ENCODE results near the gene METTL4.

Gene METTL4

DNA sequence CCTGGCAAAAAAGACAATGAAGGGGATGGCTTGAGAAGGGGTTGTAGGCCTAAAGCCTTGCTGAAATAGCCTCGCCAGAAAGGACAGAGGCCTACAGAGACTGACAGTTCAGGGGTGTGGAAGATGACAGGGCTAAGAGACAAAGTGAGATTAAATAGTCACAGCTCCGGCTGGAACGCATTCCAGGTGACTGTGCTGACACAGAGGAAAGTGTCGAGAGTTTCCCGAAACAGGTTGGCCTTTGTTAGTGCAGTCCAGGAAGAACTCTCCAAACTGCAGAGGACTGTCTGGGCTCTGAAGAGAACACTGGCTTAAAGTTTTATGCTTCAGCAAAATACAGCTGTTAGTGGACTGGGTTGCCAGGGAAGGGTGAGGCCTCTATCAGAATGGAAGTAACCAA lies 52.8 kb downstream of the METTL4 start:
- Mint-ChIP-seq H3K4me3 (no peak overlapping the region), H3K27ac (no peak overlapping the region), H3K36me3 (ENCODE audit: low read depth) (no peaks in the 10 kb centered on the region), H3K4me1 (ENCODE audit: low read depth) (peaks cover 12% of the 10 kb centered on the region), H3K9me3 (no peaks in the 10 kb centered on the region), H3K27me3 (ENCODE audit: low read depth) (no peaks in the 10 kb centered on the region)

DNA sequence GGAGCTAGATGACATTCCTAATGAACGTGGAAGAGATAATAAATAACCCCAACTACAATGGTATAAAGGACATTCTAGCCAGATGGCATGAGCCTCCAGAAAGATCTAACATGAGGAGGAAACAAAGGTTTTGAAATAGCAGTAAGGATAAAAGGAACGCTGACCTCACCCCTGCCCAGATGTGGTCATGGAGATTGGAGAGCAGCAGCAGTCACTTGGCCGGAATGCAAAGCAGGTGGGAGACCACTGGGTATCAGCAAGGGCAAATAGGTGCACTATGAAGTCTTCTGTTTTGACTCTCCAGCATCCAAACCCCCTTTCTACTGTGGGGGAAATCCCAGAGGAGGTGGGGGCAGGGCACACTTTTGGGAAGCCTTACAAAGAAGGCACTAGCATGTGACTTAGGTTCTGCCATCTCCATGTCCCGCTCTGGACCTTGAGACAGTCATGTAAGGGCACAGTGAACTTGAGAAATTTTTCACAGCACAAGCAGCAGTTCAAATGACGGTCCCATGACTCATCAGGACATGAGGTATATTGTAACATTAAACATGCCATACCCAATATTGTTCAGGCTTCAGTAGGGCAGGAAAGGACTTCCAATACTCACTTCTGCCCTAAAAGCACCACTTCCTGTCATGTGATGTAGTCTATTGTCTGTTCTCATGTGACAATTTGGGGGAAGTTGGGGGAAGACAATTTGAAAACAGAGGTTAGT lies 55.2 kb downstream of the METTL4 start:
- no peak overlapping the region for H3K27ac Mint-ChIP-seq
- no peaks in the 10 kb centered on the region for H3K36me3 Mint-ChIP-seq (ENCODE audit: low read depth)
- peaks cover 4% of the 10 kb centered on the region for H3K27me3 Mint-ChIP-seq (ENCODE audit: low read depth)
- H3K4me1 Mint-ChIP-seq (ENCODE audit: low read depth): peaks cover 12% of the 10 kb centered on the region
- H3K9me3 Mint-ChIP-seq: no peaks in the 10 kb centered on the region
- no peak overlapping the region for H3K4me3 Mint-ChIP-seq

DNA sequence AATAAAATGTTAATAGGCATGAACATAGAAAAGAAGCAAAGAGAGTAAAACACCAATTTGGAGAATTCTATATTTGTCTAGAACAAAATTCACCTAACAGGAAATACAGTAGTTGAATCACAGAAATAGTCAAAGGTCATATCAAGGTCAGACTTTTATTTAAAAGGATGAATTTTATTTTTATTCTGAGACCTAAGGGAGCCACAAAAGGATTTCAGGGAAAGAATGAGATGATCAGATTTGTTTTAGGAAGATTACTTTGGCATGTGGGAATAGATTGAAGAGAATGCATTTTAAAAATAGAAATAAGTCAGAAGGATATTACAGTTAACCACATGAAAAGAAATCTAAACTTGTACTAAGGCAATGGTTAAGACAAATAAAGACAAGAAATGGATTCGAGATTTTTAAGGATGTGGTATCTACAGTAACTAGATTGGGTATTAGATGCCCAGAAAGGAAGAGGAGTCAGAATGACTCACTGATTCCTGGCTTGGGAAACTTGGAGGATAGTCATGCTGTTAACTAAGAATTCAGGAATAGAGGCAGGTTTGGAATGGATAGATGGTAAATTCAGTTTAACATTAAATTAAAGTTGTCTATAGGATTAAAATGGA lies 56.0 kb downstream of the METTL4 start:
- Mint-ChIP-seq H3K4me1 (ENCODE audit: low read depth) (peaks cover 12% of the 10 kb centered on the region), H3K27ac (no peak overlapping the region), H3K4me3 (no peak overlapping the region), H3K27me3 (ENCODE audit: low read depth) (peaks cover 4% of the 10 kb centered on the region), H3K36me3 (ENCODE audit: low read depth) (no peaks in the 10 kb centered on the region), H3K9me3 (no peaks in the 10 kb centered on the region)

DNA sequence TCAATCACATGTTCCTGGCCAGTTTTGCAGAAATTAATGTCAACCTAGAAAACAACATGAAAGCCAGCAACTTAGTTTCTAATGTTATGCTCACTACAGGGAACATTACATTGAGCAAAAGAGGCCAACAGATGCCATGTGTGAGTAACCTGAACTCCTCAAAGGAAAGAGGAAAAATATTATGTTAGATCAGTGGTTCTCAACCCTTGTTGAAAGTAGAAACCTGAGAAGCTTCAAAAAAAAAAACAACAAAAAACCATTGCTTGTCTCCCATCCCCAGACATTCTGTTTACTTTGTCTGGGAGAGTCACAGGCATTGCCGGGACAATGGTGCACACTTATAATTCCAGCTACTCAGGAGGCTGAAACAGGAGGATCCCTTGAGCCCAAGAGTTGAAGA lies 57.7 kb downstream of the METTL4 start:
- H3K27ac Mint-ChIP-seq: no peak overlapping the region
- H3K4me3 Mint-ChIP-seq: no peak overlapping the region
- H3K9me3 Mint-ChIP-seq: no peaks in the 10 kb centered on the region
- peaks cover 4% of the 10 kb centered on the region for H3K27me3 Mint-ChIP-seq (ENCODE audit: low read depth)
- H3K36me3 Mint-ChIP-seq (ENCODE audit: low read depth): no peaks in the 10 kb centered on the region
- H3K4me1 Mint-ChIP-seq (ENCODE audit: low read depth): peaks cover 15% of the 10 kb centered on the region

DNA sequence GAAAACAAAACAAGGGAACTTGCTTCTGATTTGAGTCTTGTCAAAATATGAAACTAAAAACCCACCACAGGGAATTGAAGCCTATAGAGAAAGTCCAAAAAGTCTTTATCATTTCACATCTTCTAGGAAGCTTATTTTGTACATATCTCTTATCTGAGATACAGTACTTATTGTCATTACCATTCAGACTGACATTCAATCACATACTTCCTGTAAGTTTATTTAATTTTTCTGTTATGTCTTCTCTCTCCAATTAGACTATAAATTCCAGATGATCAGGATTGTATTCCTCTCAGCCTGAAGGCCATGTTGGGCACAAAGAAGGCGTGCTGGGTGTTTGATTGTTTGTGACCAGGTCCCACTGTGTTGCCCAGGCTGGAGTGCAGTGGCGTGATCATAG lies 59.2 kb downstream of the METTL4 start:
- H3K36me3 Mint-ChIP-seq (ENCODE audit: low read depth): no peaks in the 10 kb centered on the region
- no peak overlapping the region for H3K4me3 Mint-ChIP-seq
- peaks cover 4% of the 10 kb centered on the region for H3K27me3 Mint-ChIP-seq (ENCODE audit: low read depth)
- no peaks in the 10 kb centered on the region for H3K9me3 Mint-ChIP-seq
- no peak overlapping the region for H3K27ac Mint-ChIP-seq
- H3K4me1 Mint-ChIP-seq (ENCODE audit: low read depth): peaks cover 15% of the 10 kb centered on the region

DNA sequence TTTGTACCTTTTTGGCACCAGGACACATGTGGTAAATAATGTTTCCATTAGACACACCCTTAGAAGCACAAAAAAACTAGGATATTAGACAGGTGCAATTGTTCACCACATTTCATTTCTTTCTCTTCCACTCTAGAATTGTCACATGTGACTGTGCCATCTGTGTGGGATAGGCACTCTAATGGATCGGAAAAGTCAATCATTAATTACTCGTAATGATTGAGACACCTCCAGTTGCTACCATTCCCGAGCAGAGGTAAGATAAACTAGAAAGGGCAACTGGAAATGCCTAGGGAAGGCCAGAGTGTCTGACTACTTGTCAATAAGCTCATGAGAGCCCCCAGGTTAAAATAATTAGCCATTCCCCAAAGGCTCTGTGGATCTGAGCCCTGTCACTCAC lies 59.9 kb downstream of the METTL4 start:
- H3K4me3 Mint-ChIP-seq: no peak overlapping the region
- no peaks in the 10 kb centered on the region for H3K9me3 Mint-ChIP-seq
- H3K27me3 Mint-ChIP-seq (ENCODE audit: low read depth): peaks cover 4% of the 10 kb centered on the region
- no peaks in the 10 kb centered on the region for H3K36me3 Mint-ChIP-seq (ENCODE audit: low read depth)
- H3K27ac Mint-ChIP-seq: no peak overlapping the region
- peaks cover 15% of the 10 kb centered on the region for H3K4me1 Mint-ChIP-seq (ENCODE audit: low read depth)

DNA sequence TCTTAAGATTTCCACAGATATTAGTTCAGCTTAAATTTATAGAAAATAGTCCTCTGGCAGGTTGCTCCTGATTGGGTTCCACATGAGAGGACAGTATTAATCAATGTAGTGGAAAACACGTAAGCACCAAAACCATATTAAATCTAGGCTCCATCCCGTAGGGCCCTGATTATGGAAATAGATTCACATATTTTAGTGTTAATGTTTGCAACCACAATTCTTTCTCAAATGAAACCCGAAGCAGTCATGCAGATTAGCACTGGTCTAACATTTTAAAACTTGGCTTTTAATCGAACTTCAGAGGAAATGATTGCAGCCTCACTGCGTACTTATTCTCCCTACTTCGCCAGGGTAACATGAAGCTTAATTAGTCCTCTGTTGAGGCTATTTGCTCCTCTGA lies 60.9 kb downstream of the METTL4 start:
- no peaks in the 10 kb centered on the region for H3K9me3 Mint-ChIP-seq
- peaks cover 4% of the 10 kb centered on the region for H3K4me1 Mint-ChIP-seq (ENCODE audit: low read depth)
- H3K27ac Mint-ChIP-seq: no peak overlapping the region
- H3K27me3 Mint-ChIP-seq (ENCODE audit: low read depth): peaks cover 4% of the 10 kb centered on the region
- no peaks in the 10 kb centered on the region for H3K36me3 Mint-ChIP-seq (ENCODE audit: low read depth)
- H3K4me3 Mint-ChIP-seq: no peak overlapping the region

DNA sequence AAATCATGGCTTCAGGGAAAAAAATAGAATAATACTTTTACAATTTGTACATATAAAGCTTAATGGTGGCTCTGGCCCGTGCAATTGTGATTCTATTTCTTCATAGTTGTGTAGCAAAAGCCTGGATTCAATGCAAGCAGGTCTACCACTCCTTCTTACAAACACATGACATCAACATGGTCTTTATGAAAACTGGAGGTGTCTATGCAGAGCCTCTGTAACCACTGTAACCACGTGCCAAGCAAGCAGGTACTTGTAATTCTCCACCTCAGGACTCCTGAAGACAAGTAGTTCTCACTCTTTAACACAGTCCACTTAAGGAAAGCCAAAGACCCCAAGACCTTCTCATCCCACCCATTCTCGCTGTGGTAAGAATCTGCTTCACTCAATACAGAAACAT lies 62.6 kb downstream of the METTL4 start:
- H3K4me1 Mint-ChIP-seq (ENCODE audit: low read depth): peaks cover 4% of the 10 kb centered on the region
- H3K9me3 Mint-ChIP-seq: no peaks in the 10 kb centered on the region
- no peaks in the 10 kb centered on the region for H3K36me3 Mint-ChIP-seq (ENCODE audit: low read depth)
- H3K27me3 Mint-ChIP-seq (ENCODE audit: low read depth): peaks cover 7% of the 10 kb centered on the region
- no peak overlapping the region for H3K4me3 Mint-ChIP-seq
- H3K27ac Mint-ChIP-seq: no peak overlapping the region

DNA sequence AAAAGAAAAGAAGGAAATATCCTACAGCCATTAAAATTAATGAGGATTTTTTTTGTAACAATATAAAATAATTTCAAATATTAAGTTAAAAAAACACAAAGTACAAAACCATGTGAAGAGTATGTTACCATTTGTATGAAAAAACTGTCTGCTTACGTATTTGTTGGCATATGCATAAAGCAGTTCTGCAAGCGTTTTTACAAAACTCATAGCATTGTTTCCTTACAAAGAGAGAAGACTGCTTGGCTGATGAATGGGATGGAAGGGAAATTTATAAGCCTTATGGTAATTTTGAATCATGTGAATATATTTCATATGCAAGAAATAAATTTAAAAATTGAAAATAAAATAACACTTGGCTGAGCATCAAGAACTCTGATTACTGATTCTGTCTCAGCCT lies 63.1 kb downstream of the METTL4 start:
- H3K27ac Mint-ChIP-seq: no peak overlapping the region

DNA sequence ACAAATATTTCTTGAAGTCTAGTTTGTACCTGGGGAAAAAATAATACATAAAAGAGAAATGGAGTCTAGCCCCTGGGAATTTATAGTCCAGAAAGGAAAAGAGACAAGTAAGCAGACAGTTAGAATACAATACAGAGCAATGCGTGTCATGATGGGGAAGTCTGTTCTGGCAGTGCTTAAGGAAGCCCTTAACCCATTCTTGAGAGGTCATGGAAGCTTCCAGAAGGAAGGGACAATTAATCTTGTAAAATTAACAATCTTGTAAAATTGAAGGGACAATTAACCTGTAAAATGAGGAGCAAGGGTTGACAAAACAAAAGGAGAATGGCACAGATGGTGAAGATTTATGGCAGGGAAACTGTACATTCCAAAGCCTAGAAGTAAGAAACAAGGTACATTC lies 66.7 kb downstream of the METTL4 start:
- Mint-ChIP-seq H3K27ac (no peak overlapping the region), H3K27me3 (ENCODE audit: low read depth) (peaks cover 10% of the 10 kb centered on the region), H3K36me3 (ENCODE audit: low read depth) (no peaks in the 10 kb centered on the region), H3K9me3 (no peaks in the 10 kb centered on the region), H3K4me1 (ENCODE audit: low read depth) (peaks cover 4% of the 10 kb centered on the region), H3K4me3 (no peak overlapping the region)

More for the DNA sequence above, 63.1 kb downstream of the METTL4 start:
- Mint-ChIP-seq H3K36me3 (ENCODE audit: low read depth) (no peaks in the 10 kb centered on the region), H3K4me3 (no peak overlapping the region), H3K9me3 (no peaks in the 10 kb centered on the region), H3K4me1 (ENCODE audit: low read depth) (peaks cover 4% of the 10 kb centered on the region), H3K27me3 (ENCODE audit: low read depth) (peaks cover 8% of the 10 kb centered on the region)

DNA sequence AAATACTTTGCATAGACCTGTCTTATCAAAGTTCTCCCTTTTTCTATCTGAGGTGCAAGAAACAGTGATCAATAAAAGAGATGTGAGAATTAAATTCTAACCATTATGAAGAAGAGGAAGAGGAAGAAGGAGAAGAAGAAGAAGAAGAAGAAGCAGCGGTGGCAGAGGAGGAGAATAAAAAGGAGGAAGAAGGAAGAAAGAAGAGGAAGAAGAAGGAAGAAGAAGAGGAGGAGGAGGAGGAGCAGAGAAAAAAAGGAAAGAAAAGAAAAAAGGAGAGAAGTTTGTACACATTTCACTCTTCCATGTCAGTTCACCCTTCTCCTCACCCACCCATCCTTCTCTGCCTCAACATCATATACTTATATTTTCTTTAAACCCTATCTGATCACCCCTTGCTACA lies 68.4 kb downstream of the METTL4 start:
- no peak overlapping the region for H3K4me3 Mint-ChIP-seq
- peaks cover 10% of the 10 kb centered on the region for H3K27me3 Mint-ChIP-seq (ENCODE audit: low read depth)
- H3K36me3 Mint-ChIP-seq (ENCODE audit: low read depth): no peaks in the 10 kb centered on the region
- H3K4me1 Mint-ChIP-seq (ENCODE audit: low read depth): no peaks in the 10 kb centered on the region
- H3K9me3 Mint-ChIP-seq: no peaks in the 10 kb centered on the region
- H3K27ac Mint-ChIP-seq: no peak overlapping the region

DNA sequence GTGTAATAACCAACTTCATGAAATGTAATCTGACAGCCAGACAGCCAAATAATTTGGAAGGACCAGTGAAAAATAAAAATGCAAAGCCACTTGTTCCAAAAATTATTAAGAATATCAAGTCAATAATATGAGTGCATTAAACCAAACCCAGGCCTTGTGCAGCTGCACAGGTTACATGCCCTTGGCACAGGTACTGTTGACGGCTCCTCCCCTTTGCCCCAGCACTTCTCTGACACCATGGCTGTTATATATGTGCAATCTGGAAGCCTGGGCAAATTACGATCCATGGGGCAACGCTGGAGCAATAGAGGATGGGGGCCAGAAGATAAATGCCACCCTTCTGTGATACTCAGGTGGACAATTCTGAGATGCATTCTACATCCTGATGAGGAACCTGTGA lies 68.9 kb downstream of the METTL4 start:
- H3K4me1 Mint-ChIP-seq (ENCODE audit: low read depth): no peaks in the 10 kb centered on the region
- H3K4me3 Mint-ChIP-seq: no peak overlapping the region
- H3K9me3 Mint-ChIP-seq: no peaks in the 10 kb centered on the region
- H3K27me3 Mint-ChIP-seq (ENCODE audit: low read depth): peaks cover 10% of the 10 kb centered on the region
- no peaks in the 10 kb centered on the region for H3K36me3 Mint-ChIP-seq (ENCODE audit: low read depth)
- no peak overlapping the region for H3K27ac Mint-ChIP-seq

DNA sequence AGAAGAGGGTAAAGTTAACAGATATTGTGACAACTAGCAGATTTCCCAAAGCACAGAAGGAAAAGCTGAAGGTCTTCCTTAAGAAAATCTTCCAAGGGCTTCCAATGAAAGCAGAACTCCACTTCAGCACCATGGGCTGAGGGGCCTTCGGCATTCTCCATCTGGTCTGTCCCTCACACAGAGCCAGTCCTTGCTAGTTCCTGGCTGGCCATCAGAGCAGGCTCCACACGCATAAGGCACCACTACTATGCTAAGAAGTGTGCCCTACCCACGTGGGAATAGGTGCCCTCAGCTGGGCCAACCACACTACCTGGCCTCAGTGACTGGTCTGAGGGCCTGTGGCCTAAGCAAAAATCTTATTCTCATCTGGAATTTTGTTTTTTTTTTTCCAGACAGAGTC lies 73.5 kb downstream of the METTL4 start:
- H3K27ac Mint-ChIP-seq: no peak overlapping the region
- H3K4me1 Mint-ChIP-seq (ENCODE audit: low read depth): no peaks in the 10 kb centered on the region
- no peaks in the 10 kb centered on the region for H3K36me3 Mint-ChIP-seq (ENCODE audit: low read depth)
- H3K27me3 Mint-ChIP-seq (ENCODE audit: low read depth): peaks cover 2% of the 10 kb centered on the region
- H3K4me3 Mint-ChIP-seq: no peak overlapping the region
- no peaks in the 10 kb centered on the region for H3K9me3 Mint-ChIP-seq

DNA sequence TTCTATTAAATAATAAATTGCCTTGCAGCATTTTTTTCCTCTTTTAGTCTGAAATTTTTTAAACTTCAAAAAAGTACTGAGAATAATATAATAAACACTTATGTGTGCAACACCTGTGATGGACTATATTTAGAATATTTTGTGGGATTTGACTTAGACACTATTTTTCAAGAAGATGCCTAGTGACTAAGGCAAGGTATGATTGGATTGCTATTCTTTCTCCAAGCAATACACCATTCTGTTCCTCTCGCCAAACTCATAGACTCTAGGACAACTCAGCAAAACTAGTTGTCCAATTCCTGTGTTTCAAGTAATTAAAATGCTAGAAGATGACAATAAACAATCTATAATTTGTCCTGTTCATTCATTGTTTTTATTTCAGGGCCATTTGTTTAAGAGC lies 75.9 kb downstream of the METTL4 start:
- no peaks in the 10 kb centered on the region for H3K36me3 Mint-ChIP-seq (ENCODE audit: low read depth)
- no peaks in the 10 kb centered on the region for H3K27me3 Mint-ChIP-seq (ENCODE audit: low read depth)
- no peaks in the 10 kb centered on the region for H3K4me1 Mint-ChIP-seq (ENCODE audit: low read depth)
- H3K27ac Mint-ChIP-seq: no peak overlapping the region
- H3K4me3 Mint-ChIP-seq: no peak overlapping the region
- no peaks in the 10 kb centered on the region for H3K9me3 Mint-ChIP-seq

DNA sequence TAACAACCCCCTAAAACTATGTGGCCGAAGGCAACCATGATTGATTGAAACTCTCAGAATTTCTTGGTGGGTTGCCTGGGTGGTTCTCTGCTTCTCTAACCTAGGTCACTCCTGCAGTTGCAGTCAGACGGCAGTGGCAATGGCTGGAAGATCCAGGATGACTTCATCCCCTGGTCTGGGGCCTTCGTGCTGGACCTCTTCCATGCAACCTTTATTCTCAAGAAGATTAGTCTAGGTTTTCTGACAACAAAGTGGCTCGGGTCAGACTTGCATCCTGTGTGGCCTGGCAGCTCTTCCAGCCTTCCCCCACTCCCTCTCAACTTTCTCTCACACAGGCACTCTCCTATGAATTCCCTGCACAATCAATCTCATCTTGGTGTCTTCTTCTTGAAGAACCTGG lies 76.4 kb downstream of the METTL4 start:
- Mint-ChIP-seq H3K9me3 (no peaks in the 10 kb centered on the region), H3K27me3 (ENCODE audit: low read depth) (no peaks in the 10 kb centered on the region), H3K4me3 (no peak overlapping the region), H3K4me1 (ENCODE audit: low read depth) (no peaks in the 10 kb centered on the region), H3K36me3 (ENCODE audit: low read depth) (no peaks in the 10 kb centered on the region), H3K27ac (no peak overlapping the region)
